HepG2 (cell line): ENCODE measurements around the gene OR2T8. TPM values are rescaled to one million over a fixed set of nuclear protein-coding genes. Genes with fewer than 3 reads are reported as not detected.

Source experiments
- ATAC-seq: fragments of 200-7000 bp; cut with Tn5 transposase; 3 replicates; pipeline ENCODE4 v1.9.1; 2020; ENCODE audit warnings: mild to moderate bottlenecking, moderate library complexity
- BruUV-seq: library from RNA; stranded (reverse); fragments of 400-500 nt; replicated peaks from 2 replicates; lab custom pipeline; 2021; lab: Mats Ljungman, UMichigan
- CTCF ChIA-PET: fragments of 300-600 bp; formaldehyde crosslinking; extraction: SDS; loops from one replicate; lab custom pipeline; 2021; ENCODE audit warnings: low total read pairs, inconsistent platforms, low intra/inter-chr PET ratio; lab: Yijun Ruan, JAX
- POLR2A ChIA-PET: fragments of 350-600 bp; sonication (Branson Sonifier 250); formaldehyde crosslinking; loops from one replicate; lab custom pipeline; 2020; ENCODE audit warnings: antibody characterized with exemption, inconsistent platforms; lab: Yijun Ruan, JAX
- DNase-seq: peaks from one replicate; pipeline ENCODE4 v3.0.0-alpha.2; 2015; ENCODE audit warnings: low spot score
- FAIRE-seq: peaks from 3 replicates; lab custom pipeline; 2011; peaks lifted over from hg19 to GRCh38; lab: Jason Lieb, UNC
- H2AFZ ChIP-seq: one replicate; pipeline ENCODE4 v1.6.1; 2011; ENCODE audit warnings: low read length, inconsistent platforms
- H3K27ac ChIP-seq: fragments of 300-600 bp; 3 replicates; pipeline ENCODE4 v1.8.0; 2011; ENCODE audit warnings: mixed run types, mild to moderate bottlenecking, mixed read lengths, low read length, inconsistent platforms; ENCODE audit not compliant: insufficient read depth; ENCODE audit errors: extremely low read length
- H3K27me3 ChIP-seq, 2 experiments: fragments of 200-600 bp in 1 of 2; 2 replicates in 1 of 2; 3 replicates in 1 of 2; pipeline versions ENCODE4 v1.6.0 to v1.8.0; 2011; ENCODE audit warnings: low read length in 2 of 2, mild to moderate bottlenecking in 2 of 2, moderate library complexity in 2 of 2, inconsistent platforms in 1 of 2; ENCODE audit not compliant: insufficient read depth in 2 of 2, control insufficient read depth in 1 of 2
- H3K36me3 ChIP-seq, 2 experiments: fragments of 200-600 bp in 1 of 2; replicated peaks in 1 of 2; 2 replicates in 1 of 2; 3 replicates in 1 of 2; pipeline versions ENCODE4 v1.5.1 to v1.8.0; 2011; ENCODE audit warnings: low read length in 2 of 2, inconsistent platforms in 1 of 2; ENCODE audit not compliant: insufficient read depth in 2 of 2, control insufficient read depth in 1 of 2
- H3K4me1 ChIP-seq: 2 replicates; pipeline ENCODE4 v1.5.1; 2012; ENCODE audit warnings: low read length, inconsistent platforms; ENCODE audit not compliant: insufficient read depth
- H3K4me2 ChIP-seq: 2 replicates; pipeline ENCODE4 v1.6.0; 2011; ENCODE audit warnings: low read depth, low read length, inconsistent platforms
- H3K4me3 ChIP-seq, 3 experiments: fragments of 200-600 bp in 1 of 3; sonication (generic), shearing (Covaris generic) in 1 of 3; replicated peaks in 1 of 3; 2 replicates each; pipeline ENCODE4 v1.5.1; 2011 to 2016; ENCODE audit warnings: low read length in 3 of 3, inconsistent platforms in 2 of 3, low read depth in 2 of 3, mild to moderate bottlenecking in 2 of 3, control low read depth in 1 of 3, mixed read lengths in 1 of 3; ENCODE audit not compliant: insufficient read depth in 1 of 3
- H3K79me2 ChIP-seq: one replicate; pipeline ENCODE4 v1.6.1; 2011; ENCODE audit warnings: low read length, inconsistent platforms; ENCODE audit not compliant: insufficient read depth
- H3K9ac ChIP-seq: 2 replicates; pipeline ENCODE4 v1.6.0; 2011; ENCODE audit warnings: mild to moderate bottlenecking, low read depth, low read length, inconsistent platforms; ENCODE audit not compliant: insufficient read depth
- H3K9me3 ChIP-seq: 2 replicates; pipeline ENCODE4 v1.5.1; 2012; ENCODE audit warnings: mild to moderate bottlenecking, low read length
- H4K20me1 ChIP-seq: 2 replicates; pipeline ENCODE4 v1.6.0; 2011; ENCODE audit warnings: inconsistent platforms, mild to moderate bottlenecking, low read length, moderate library complexity; ENCODE audit not compliant: insufficient read depth
- ATRX ChIP-seq: sonication (generic); formaldehyde crosslinking; IDR thresholded peaks from 2 replicates; pipeline ENCODE4 v1.4.0; 2020; ENCODE audit warnings: missing genetic modification reagents, borderline replicate concordance
- CCDC6 ChIP-seq: sonication (generic); formaldehyde crosslinking; IDR thresholded peaks from 2 replicates; pipeline ENCODE4 v1.8.1; 2022; ENCODE audit warnings: mild to moderate bottlenecking, missing genetic modification reagents, moderate library complexity
- ETS1 ChIP-seq: sonication (generic); formaldehyde crosslinking; IDR thresholded peaks from 2 replicates; pipeline ENCODE4 v1.4.0; 2020; ENCODE audit warnings: missing genetic modification reagents
- HES4 ChIP-seq: sonication (generic); formaldehyde crosslinking; IDR thresholded peaks from 2 replicates; pipeline ENCODE4 v1.9.0; 2021; ENCODE audit warnings: mild to moderate bottlenecking, missing genetic modification reagents, borderline replicate concordance
- HOXA3 ChIP-seq: sonication (generic); formaldehyde crosslinking; IDR thresholded peaks from 2 replicates; pipeline ENCODE4 v1.5.0; 2020; ENCODE audit warnings: missing genetic modification reagents
- HOXD1 ChIP-seq: sonication (generic); formaldehyde crosslinking; IDR thresholded peaks from 2 replicates; pipeline ENCODE4 v1.5.0; 2020; ENCODE audit warnings: missing genetic modification reagents
- MED1 ChIP-seq: sonication (generic); formaldehyde crosslinking; IDR thresholded peaks from 2 replicates; pipeline ENCODE4 v1.4.0; 2020; ENCODE audit warnings: missing genetic modification reagents
- MTA3 ChIP-seq: sonication (generic); formaldehyde crosslinking; IDR thresholded peaks from 2 replicates; pipeline ENCODE4 v1.4.0; 2020; ENCODE audit warnings: missing genetic modification reagents
- NFYC ChIP-seq: IDR thresholded peaks from 2 replicates; pipeline ENCODE4 v1.6.1; 2016; ENCODE audit warnings: missing genetic modification reagents, missing compliant biosample characterization
- TAF1 ChIP-seq: sonication (generic); formaldehyde crosslinking; IDR thresholded peaks from 2 replicates; pipeline ENCODE4 v1.4.0; 2020; ENCODE audit warnings: missing genetic modification reagents
- ZNF230 ChIP-seq: sonication (generic); formaldehyde crosslinking; IDR thresholded peaks from 2 replicates; pipeline ENCODE4 v1.4.0; 2020; ENCODE audit warnings: mild to moderate bottlenecking, missing genetic modification reagents
- ZNF562 ChIP-seq: sonication (generic); formaldehyde crosslinking; IDR thresholded peaks from 2 replicates; pipeline ENCODE4 v1.8.0; 2022; ENCODE audit warnings: missing genetic modification reagents, borderline replicate concordance
- ZNF576 ChIP-seq: sonication (generic); formaldehyde crosslinking; IDR thresholded peaks from 2 replicates; pipeline ENCODE4 v1.4.0; 2020; ENCODE audit warnings: mild to moderate bottlenecking, missing genetic modification reagents
- ZNF615 ChIP-seq: sonication (generic); formaldehyde crosslinking; IDR thresholded peaks from 2 replicates; pipeline ENCODE4 v1.5.0; 2020; ENCODE audit warnings: mild to moderate bottlenecking, missing genetic modification reagents, borderline replicate concordance
- ZNF792 ChIP-seq: IDR thresholded peaks from 2 replicates; pipeline ENCODE4 v1.6.1; 2016
- WGBS: methylation state at CpG from one replicate; pipeline ENCODE4 v1.1.6; 2017; ENCODE audit warnings: low lambda C conversion rate; 5-methylcytosine and 5-hydroxymethylcytosine counted together
- in situ Hi-C: cut with HindIII; loops from 2 replicates; pipeline ENCODE4 v1.10.0; 2017; ENCODE audit warnings: low pct_unique_long_range_greater_than_20kb; ENCODE audit not compliant: extremely low pct_ligation_motif_present
- intact Hi-C: fragments of 100-400 bp; cut with micrococcal nuclease; formaldehyde crosslinking; loops from one replicate; pipeline ENCODE4 v1.10.0; 2022; ENCODE audit not compliant: unreplicated experiment
- polyA plus RNA-seq, 8 experiments: library from polyadenylated mRNA; depleted of rRNA in 3 of 8; stranded (reverse) in 7 of 8; unstranded in 1 of 8; fragments of >200 nt; fragmentation: Illumina TruSeq in 4 of 8; extraction: Trizol in 4 of 8; gene quantifications; 2 replicates each; pipeline versions ENCODE4 v1.2.1 to v1.2.3, GENCODE V29; 2011 to 2016; ENCODE audit warnings: low read depth in 4 of 8, missing spikeins in 1 of 8, mixed read lengths in 1 of 8; ENCODE audit not compliant: insufficient read depth in 1 of 8
- total RNA-seq, 5 experiments: library from RNA; depleted of rRNA; stranded (reverse); fragments of >200 nt; fragmentation: Illumina TruSeq; extraction: Trizol; gene quantifications; 2 replicates each; pipeline ENCODE4 v1.2.3, GENCODE V29; 2016; ENCODE audit warnings: low read depth in 1 of 5
- TF ChIP-seq, protein P1 (sequence below): sonication (generic); formaldehyde crosslinking; IDR thresholded peaks from 2 replicates; pipeline ENCODE4 v1.5.0; 2020; ENCODE audit warnings: missing genetic modification reagents, mild to moderate bottlenecking, borderline replicate concordance
- TF ChIP-seq, protein P2 (sequence below): sonication (generic); formaldehyde crosslinking; IDR thresholded peaks from 2 replicates; pipeline ENCODE4 v1.5.1; 2020; ENCODE audit warnings: missing genetic modification reagents, mild to moderate bottlenecking, borderline replicate concordance
- TF ChIP-seq, protein P3 (sequence below): sonication (generic); formaldehyde crosslinking; IDR thresholded peaks from 2 replicates; pipeline ENCODE4 v1.4.0; 2020; ENCODE audit warnings: missing genetic modification reagents, mild to moderate bottlenecking, borderline replicate concordance

The OR2T8 gene
- total and polyA plus RNA-seq, 2 of the 13 experiments (the other 11 are each of a cell fraction or from before 2014, with no cell fraction given): not detected

GRCh38 chr1:247962911-247963588 lies 43.0 kb downstream of the OR2T8 start:
- Histone ChIP-seq H3K4me2 (no peak overlapping the region), H3K79me2 (no peaks in the 10 kb centered on the region), H3K4me1 (no peaks in the 10 kb centered on the region), H4K20me1 (no peaks in the 10 kb centered on the region), H3K9me3 (peaks cover 52% of the 10 kb centered on the region), H3K4me3 (no peak overlapping the region), H2AFZ (no peak overlapping the region), H3K27me3 (no peaks in the 10 kb centered on the region), H3K9ac (no peak overlapping the region), H3K27ac (no peak overlapping the region), H3K36me3 (no peaks in the 10 kb centered on the region)
- FAIRE-seq: no peak
- no TSS peak for BruUV-seq
- no peak for DNase-seq
- WGBS: under 1% methylated on average over 4 of the region's 4 CpGs
- ATAC-seq: no peak
- in situ Hi-C loops: no loop called here
- POLR2A ChIA-PET: no interaction called here
- CTCF ChIA-PET: no interaction called here
- intact Hi-C loops: no loop called here
- TF ChIP-seq MED1 (no peak), TAF1 (CRISPR knock-in tag) (no peak), ZNF615 (CRISPR knock-in tag) (no peak), CCDC6 (CRISPR knock-in tag) (no peak), ZNF230 (no peak), ETS1 (no peak), ZNF562 (CRISPR knock-in tag) (no peak), HOXD1 (CRISPR knock-in tag) (no peak), ATRX (no peak), ZNF792 (no peak), HES4 (CRISPR knock-in tag) (no peak), NFYC (CRISPR knock-in tag) (no peak), ZNF576 (no peak), HOXA3 (CRISPR knock-in tag) (no peak), MTA3 (CRISPR knock-in tag) (no peak)
- TF ChIP-seq, protein P1, sequence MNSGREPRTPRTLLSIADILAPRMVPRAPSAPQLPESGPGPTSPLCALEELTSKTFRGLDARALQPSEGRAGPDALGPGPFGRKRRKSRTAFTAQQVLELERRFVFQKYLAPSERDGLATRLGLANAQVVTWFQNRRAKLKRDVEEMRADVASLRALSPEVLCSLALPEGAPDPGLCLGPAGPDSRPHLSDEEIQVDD: no peak
- TF ChIP-seq, protein P2, sequence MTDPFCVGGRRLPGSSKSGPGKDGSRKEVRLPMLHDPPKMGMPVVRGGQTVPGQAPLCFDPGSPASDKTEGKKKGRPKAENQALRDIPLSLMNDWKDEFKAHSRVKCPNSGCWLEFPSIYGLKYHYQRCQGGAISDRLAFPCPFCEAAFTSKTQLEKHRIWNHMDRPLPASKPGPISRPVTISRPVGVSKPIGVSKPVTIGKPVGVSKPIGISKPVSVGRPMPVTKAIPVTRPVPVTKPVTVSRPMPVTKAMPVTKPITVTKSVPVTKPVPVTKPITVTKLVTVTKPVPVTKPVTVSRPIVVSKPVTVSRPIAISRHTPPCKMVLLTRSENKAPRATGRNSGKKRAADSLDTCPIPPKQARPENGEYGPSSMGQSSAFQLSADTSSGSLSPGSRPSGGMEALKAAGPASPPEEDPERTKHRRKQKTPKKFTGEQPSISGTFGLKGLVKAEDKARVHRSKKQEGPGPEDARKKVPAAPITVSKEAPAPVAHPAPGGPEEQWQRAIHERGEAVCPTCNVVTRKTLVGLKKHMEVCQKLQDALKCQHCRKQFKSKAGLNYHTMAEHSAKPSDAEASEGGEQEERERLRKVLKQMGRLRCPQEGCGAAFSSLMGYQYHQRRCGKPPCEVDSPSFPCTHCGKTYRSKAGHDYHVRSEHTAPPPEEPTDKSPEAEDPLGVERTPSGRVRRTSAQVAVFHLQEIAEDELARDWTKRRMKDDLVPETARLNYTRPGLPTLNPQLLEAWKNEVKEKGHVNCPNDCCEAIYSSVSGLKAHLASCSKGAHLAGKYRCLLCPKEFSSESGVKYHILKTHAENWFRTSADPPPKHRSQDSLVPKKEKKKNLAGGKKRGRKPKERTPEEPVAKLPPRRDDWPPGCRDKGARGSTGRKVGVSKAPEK: no peak
- TF ChIP-seq, protein P3, sequence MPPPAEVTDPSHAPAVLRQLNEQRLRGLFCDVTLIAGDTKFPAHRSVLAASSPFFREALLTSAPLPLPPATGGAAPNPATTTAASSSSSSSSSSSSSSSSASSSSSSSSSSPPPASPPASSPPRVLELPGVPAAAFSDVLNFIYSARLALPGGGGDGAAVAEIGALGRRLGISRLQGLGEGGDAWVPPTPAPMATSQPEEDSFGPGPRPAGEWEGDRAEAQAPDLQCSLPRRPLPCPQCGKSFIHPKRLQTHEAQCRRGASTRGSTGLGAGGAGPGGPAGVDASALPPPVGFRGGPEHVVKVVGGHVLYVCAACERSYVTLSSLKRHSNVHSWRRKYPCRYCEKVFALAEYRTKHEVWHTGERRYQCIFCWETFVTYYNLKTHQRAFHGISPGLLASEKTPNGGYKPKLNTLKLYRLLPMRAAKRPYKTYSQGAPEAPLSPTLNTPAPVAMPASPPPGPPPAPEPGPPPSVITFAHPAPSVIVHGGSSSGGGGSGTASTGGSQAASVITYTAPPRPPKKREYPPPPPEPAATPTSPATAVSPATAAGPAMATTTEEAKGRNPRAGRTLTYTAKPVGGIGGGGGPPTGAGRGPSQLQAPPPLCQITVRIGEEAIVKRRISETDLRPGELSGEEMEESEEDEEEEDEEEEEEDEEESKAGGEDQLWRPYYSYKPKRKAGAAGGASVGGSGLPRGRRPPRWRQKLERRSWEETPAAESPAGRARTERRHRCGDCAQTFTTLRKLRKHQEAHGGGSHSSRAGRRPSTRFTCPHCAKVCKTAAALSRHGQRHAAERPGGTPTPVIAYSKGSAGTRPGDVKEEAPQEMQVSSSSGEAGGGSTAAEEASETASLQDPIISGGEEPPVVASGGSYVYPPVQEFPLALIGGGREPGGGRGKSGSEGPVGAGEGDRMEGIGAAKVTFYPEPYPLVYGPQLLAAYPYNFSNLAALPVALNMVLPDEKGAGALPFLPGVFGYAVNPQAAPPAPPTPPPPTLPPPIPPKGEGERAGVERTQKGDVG (CRISPR knock-in tag): no peak
